Thyroid gland (tissue), 4 donors: ENCODE results near the gene GPR143.

Source experiments
- POLR2A ChIP-seq, 2 donors: fragments of 450-650 bp; IDR thresholded peaks; one replicate each; pipeline ENCODE4 v1.6.1; 2017; ENCODE audit warnings: antibody characterized with exemption in 2 of 2, mild to moderate bottlenecking in 2 of 2, moderate library complexity in 1 of 2
- TF ChIP-seq, protein P1 (sequence below), 6 experiments: fragments of 200-600 bp in 3 of 6; fragments of 450-650 bp in 3 of 6; sonication (generic) in 3 of 6; IDR thresholded peaks; one replicate each; pipeline ENCODE4 v1.5.1; 2016 to 2019; ENCODE audit warnings: antibody characterized with exemption in 6 of 6, mild to moderate bottlenecking in 2 of 6, inconsistent platforms in 1 of 6, moderate library complexity in 1 of 6

DNA sequence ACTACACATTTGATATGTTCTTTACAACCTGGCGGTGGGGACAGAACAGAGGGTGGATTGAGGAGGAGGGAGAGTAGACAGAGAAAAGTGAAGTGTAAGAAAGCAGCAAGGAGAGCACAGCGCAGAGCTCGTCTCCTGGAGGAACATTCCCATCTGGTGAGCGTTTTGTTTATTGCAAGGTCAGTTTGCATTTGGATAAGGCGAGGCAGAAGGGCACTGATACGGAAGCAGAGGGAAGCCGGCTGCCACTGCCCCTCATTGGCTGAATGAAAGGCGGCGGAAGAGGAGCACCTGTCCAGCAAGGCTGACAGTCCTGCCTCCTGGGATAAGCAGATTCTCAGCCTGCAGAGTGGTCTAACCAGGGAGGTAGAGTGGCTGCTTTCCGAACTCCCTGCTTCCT is 83.2 kb downstream of the GPR143 start:
- TF ChIP-seq, protein P1, sequence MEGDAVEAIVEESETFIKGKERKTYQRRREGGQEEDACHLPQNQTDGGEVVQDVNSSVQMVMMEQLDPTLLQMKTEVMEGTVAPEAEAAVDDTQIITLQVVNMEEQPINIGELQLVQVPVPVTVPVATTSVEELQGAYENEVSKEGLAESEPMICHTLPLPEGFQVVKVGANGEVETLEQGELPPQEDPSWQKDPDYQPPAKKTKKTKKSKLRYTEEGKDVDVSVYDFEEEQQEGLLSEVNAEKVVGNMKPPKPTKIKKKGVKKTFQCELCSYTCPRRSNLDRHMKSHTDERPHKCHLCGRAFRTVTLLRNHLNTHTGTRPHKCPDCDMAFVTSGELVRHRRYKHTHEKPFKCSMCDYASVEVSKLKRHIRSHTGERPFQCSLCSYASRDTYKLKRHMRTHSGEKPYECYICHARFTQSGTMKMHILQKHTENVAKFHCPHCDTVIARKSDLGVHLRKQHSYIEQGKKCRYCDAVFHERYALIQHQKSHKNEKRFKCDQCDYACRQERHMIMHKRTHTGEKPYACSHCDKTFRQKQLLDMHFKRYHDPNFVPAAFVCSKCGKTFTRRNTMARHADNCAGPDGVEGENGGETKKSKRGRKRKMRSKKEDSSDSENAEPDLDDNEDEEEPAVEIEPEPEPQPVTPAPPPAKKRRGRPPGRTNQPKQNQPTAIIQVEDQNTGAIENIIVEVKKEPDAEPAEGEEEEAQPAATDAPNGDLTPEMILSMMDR (IDR thresholded peaks at IDR 0.05), result no peak
- TF ChIP-seq POLR2A (IDR thresholded peaks at IDR 0.05), result no peak
